SKM-1 (cell line): ENCODE results near the gene AXIN2.
"Not testable (repeated sequence)": the region's sequence is repeated elsewhere in the genome, so short reads cannot be mapped to it uniquely, and the experiment has no call there.

ENCODE experiments used
- DNase-seq: peaks from one replicate; lab custom pipeline; 2025; ENCODE audit not compliant: unreplicated experiment; lab: John Stamatoyannopoulos, UW

The AXIN2 gene

GRCh38 chr17:65523853-65524664 is 37.4 kb downstream of the AXIN2 start:
- no peak for DNase-seq

DNA sequence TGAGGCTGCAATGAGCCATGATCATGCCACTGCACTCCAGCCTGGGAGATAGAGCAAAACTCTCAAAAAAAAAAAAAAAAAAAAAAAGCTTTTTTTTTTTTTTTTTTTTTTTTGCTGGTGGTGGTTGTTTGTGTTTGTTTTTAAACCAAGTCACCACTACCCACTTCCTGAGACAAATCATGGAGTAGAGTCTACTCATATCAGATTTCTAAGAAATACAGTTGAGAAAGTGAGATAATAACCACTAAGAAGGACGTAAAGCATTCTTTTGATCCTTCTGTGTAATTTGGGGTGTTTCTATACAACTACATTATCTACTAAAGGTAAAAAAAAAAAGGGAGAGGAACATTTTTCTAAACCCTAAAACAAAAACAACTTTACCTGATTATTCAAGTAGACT is 38.0 kb downstream of the AXIN2 start:
- no peak for DNase-seq

DNA sequence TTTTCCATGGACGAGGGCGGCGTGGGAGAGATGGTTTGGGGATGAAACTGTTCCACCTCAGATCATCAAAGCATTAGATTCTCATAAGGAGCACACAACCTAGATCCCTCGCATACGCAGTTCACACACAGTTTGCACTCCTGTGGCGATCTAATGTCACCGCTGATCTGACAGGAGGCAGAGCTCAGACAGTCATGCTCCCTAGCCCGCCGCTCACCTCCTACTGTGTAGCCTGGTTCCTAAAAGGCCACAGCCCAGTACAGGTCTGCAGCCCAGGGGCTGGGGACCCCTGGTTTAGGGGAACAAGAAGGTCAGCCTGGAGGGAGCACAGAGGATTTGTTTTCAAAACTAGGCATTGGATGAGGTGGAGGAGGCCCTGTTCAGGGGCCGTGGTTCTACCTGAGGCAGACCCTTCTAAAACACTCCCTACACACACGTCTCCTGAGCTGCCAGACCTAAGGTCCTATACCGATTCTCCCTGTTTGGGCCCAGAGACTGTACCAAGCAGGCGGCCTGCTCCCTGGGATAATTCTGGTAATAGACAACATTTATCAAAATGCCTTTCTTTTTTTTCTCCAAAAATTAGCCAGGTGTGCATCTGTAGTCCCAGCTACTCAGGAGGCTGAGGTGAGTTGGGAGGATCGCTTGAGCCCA is 38.6 kb downstream of the AXIN2 start:
- no peak for DNase-seq

DNA sequence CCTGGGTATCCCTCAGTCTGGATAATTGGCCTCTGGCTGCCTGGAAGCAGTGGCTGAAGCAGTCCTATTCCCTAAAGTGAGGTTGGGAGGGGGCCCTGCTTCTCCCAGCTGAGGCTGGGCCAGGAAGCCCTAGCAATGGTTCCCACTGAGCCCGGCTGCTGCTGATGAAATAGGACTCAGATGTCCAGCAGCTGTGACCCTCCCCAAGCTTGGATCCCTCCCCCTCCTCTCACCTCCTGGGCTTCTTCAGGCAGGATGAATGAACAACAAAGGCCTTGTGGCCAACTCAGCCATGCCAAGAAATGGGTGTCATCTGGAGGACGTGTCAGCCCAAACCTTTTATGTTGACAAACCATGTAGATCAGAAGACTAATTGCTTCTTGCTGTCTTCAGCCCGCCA is 42.0 kb downstream of the AXIN2 start:
- DNase-seq = no peak

GRCh38 chr17:65518256-65518655 is 43.2 kb downstream of the AXIN2 start:
- DNase-seq = no peak

DNA sequence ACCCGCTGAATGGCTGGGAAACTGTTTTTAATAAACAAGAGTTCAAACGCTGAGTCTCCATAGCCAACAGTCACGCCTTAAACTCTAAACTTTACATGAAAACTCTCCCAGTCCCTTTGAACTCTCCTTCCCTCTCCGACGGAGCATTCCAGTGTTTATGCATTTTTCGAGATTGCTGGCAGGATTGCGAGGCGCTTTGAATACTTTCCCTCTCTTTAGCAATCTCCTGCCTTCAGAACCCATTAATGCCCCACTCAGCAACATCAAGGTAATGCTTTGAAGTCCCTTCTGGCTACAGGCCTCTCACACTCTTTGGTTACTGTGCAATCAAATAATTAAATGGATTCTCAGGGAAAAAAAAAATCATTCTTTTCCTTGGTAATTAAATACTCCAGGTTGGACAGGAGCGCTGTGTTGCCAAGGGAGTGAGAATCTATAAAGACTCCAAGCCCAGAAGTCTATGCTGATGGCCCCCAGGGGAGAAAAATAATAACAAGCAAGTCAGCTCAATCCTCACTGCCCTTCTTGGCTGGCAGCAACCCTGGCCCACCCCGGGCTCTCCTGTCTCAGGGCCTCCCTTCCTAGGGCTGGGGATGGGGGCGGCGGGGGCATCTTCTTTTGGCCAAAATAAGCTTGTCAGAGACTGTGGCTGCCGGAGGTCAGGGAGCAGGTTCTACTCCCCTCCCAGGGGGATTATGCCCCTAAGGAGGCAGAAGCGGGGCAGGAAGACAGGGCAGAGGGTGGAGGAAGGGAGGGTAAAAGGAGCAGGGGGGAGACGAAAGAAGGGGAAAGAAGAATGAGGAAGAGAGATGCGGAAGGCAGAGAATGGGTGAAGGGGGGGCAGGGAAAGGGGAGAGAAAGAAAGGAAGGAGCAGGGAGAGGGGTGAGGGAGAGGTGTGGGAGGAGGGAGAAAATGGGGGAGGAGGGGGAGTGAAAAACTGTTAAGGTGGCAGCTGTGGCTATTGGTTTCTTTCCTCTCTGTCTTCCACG is 45.2 kb downstream of the AXIN2 start:
- DNase-seq = no peak

DNA sequence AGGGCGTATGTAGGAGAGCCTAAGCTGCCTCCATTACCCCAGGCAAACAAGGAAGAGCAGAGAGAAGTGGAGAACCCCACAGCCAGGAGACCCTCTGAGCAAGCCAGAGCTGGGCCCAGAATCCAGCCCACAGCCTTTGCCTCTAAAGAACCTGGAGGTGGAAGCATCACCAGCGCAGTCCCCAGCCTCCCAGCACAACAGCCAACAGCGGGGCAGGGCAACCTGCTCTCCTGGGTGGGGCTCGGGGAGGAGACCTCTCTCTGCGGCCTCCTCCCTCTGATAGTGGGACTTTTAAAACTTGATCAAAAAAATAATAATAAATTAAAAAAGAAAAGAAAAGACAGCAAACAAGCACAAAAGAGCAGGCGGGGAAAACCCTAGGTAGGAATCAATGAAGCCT is 45.9 kb downstream of the AXIN2 start:
- DNase-seq = no peak

DNA sequence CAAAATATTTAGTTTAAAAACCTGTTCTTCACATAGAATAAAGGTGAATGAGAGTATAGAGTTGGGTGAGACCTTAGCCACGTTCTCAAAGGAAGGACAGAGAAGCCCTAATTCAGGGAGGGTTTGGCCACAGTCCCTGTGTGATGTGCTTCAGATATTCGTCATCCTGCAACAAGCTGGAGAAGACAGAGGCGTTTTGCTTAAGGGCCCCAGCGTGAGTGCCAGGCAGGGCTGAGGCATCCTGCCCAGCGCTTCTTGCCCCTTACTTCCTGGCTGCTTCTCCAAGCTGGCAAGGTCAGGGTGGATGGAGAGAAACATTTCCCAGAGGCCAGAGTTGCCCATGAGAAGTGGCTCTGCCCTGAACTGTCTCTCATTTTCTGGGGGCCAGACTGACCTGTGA is 46.9 kb downstream of the AXIN2 start:
- no peak for DNase-seq

DNA sequence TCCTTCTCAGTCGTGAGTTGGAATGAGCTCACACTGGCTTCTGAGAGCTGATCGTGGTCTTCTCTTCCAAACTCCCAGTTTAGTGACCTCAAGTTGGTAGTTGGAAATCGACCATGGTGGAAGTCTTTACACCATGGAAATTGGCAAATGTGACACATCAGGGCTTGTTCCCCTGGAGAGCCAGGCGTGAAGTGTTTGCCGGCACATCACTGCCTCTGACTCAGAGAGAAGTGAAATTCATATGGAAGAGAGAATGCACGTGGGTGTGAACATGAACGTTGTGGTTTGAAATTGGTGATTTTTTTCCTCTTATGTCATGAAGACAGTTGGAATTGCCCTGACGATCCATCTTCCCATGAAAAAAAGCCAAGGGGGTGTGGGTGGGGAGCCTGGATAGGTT is 47.4 kb downstream of the AXIN2 start:
- no peak for DNase-seq

DNA sequence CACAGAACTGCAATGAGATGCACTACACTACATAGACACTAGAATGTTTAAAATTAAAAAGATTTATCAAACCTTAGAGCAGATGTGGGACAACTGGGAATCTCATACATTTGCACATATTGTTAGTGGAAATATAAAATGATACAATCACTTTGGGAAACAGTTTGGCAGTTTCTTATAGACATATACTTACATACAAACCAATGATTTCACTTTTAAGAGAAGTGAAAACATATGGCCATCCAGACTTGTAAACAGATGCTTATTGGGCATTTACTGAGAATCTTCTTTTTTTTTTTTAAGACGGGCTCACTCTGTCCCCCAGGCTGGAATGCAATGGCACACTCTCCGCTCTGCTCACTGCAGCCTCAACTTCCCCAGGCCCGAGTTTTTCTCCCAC is 50.1 kb downstream of the AXIN2 start:
- DNase-seq = no peak

DNA sequence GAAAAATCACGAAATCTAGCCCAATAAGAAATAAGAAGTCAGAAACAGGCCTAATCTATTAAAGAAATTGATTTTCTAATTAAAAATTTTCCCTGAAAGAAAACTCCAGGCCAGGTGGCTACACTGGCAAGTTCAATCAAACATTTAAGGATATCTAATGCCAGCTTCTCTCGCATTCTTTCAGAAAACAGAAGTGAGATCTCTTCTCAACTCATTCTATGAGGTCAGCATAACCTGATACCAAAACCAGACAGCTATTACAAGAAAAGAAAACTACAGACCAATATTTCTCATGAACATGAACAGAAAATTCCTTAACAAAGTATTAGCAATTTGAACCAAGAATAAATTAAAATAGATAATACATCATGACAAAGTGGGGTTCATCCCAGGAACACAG is 52.4 kb downstream of the AXIN2 start:
- no peak for DNase-seq

DNA sequence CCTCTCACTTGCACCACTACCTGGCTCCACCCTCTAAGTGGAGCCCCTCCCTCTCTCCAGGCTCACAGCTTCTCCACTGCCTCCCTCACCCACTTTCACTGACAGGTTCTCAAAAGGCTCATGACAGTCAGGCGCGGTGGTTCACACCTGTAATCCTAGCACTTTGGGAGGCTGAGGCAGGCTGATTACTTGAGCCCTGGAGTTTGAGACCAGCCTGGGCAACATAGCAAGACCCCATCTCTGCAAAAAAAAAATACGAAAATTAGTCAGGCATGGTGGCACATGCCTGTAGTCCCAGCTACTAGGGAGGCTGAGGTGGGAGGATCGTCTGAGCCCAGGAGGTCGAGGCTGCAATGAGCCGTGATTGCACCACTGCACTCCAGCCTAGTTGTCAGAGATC is 56.8 kb downstream of the AXIN2 start:
- DNase-seq = not testable (repeated sequence)

DNA sequence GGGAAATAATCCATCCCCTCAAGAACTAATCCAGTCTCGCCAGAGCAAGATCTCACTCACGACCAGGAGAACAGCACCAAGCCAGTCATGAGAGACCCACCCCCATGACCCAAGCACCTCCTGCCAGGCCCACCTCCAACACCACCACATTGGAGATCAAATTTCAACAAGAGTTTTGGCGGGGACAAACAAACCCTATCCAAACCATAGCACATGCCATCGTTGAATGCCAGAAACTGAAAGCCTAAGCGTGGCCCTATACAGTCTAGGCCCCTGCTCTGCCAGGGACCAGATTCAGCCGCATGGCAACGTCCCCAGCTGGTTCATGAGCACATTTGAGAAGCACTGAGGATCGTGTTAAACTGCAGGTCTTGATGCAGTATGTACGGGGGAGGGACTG is 57.3 kb downstream of the AXIN2 start:
- DNase-seq = no peak

DNA sequence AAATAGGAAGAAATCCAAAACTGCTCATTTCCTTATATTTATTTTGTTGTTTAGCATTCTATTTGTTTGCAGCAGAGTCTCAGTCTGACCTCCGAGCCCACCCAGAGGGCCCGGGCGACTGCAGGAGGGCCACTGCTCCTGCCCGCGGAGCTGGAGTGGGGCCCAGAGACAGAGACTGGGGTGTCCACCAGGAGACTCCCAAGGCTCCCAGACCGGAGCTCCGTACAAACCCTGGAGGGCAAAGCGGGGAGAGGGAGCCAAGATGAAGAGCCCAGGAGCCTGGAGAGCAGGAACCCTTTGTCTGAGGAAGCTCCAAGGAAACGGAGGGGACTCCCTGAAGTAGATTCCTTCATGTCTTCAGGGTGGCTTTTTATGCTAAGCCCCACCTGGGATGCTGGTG is 57.9 kb downstream of the AXIN2 start:
- no peak for DNase-seq

DNA sequence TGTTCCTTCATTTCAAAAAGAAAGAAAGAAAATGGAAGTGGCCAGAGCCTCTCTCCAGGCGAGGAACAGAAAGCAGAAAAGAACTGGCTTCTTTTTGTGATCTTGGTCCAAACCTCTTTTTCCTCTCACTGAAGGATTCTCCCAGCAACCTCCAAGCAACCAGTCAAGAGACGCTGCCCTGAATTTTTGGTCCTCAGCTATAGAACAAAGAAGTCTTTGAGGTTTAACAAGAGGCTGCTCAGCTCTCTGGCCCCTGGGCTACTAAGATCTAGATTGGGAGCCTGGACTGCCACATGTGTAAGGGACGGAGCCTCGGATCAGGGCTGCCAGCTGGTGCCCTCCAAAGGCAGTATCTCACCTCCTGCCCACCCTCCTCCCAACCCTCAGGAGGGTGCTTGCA is 62.6 kb downstream of the AXIN2 start:
- DNase-seq = no peak

GRCh38 chr17:65496801-65497200 is 64.6 kb downstream of the AXIN2 start:
- DNase-seq = no peak

GRCh38 chr17:65495122-65496055 is 66.1 kb downstream of the AXIN2 start:
- no peak for DNase-seq

DNA sequence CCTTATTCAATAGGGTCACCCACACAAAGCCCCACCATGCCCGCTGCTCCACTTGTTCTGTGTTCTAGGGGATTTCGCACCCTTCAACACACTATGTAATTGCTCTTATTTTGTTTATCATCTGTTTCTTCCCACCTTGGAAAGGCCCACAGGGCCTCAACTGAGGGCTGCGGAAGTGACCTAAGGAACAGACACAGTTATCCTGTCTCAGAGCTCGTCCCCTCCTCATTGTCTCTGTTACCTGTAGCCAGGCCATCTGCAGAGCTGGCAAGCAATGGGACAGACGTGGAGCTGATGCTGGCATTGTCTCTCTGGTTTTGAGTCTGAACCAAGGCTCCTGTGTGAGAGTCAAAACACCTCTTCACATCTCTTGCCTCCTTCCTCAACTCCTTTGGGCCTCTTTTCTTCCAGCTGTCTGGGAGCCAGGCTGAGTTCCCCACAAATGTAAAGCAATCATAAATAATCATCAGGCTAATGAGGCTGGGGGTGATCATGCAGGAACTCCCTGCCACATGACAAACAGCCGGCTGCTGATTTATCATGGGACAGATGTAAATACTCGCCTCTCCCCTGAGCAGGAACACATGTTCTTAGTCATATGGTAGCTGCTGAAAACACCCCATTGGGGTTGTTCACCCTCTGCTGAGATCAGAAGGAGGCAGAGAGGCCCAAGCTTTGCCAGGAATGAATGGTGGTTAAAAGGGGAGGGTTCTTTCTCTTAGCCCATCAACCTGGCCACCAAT is 71.9 kb downstream of the AXIN2 start:
- no peak for DNase-seq

DNA sequence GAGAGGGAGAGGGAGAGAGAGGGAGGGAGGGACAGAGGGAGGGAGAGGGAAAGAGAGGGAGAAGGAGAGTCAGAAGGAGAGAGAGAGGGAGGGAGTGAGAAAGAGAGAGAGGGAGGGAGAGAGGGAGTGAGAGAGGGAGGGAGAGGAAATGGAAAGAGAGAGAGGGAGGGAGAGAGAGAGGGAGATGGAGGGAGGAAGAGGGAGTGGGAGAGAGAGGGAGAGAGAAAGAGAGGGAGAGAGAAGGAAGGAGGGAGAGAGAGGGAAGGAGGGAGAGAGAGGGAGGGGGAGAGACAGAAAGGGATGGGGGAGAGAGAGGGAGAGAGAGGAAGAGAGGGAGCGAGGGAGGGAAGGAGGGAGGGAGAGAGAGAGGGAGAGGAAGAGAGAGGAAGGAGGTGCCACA is 72.8 kb downstream of the AXIN2 start:
- DNase-seq = no peak

- no peak for DNase-seq
Observed at GRCh38 chr17:65487990-65488389, 73.5 kb downstream of the AXIN2 start.
